HepG2 (cell line): ENCODE measurements around the gene SLC35A1.

ENCODE experiments used
- ATF3 ChIP-seq: sonication (generic); formaldehyde crosslinking; IDR thresholded peaks from 2 replicates; pipeline ENCODE4 v1.4.0; 2020; ENCODE audit warnings: missing genetic modification reagents
- ATF6 ChIP-seq: sonication (generic); formaldehyde crosslinking; conservative IDR thresholded peaks from 2 replicates; pipeline ENCODE4 v1.4.0; 2020; ENCODE audit warnings: missing genetic modification reagents
- CCDC6 ChIP-seq: sonication (generic); formaldehyde crosslinking; IDR thresholded peaks from 2 replicates; pipeline ENCODE4 v1.8.1; 2022; ENCODE audit warnings: mild to moderate bottlenecking, missing genetic modification reagents, moderate library complexity
- CTCF ChIP-seq: sonication (generic); formaldehyde crosslinking; IDR thresholded peaks from 2 replicates; pipeline ENCODE4 v1.5.0; 2020; ENCODE audit warnings: mild to moderate bottlenecking, missing genetic modification reagents, moderate library complexity
- JUND ChIP-seq: sonication (generic); formaldehyde crosslinking; IDR thresholded peaks from 2 replicates; pipeline ENCODE4 v1.8.0; 2022; ENCODE audit warnings: mild to moderate bottlenecking, missing genetic modification reagents
- PAXIP1 ChIP-seq: sonication (generic); formaldehyde crosslinking; conservative IDR thresholded peaks from 2 replicates; pipeline ENCODE4 v1.4.0; 2020; ENCODE audit warnings: mild to moderate bottlenecking, missing genetic modification reagents, moderate library complexity
- POLR2A ChIP-seq, 2 experiments: IDR thresholded peaks; 2 replicates each; pipeline ENCODE4 v1.6.1; 2011; ENCODE audit warnings: low read depth in 2 of 2, low read length in 2 of 2, mild to moderate bottlenecking in 1 of 2, moderate library complexity in 1 of 2; ENCODE audit not compliant: insufficient read depth in 1 of 2
- POLR2AphosphoS5 ChIP-seq: IDR thresholded peaks from 2 replicates; pipeline ENCODE4 v1.6.1; 2012; ENCODE audit warnings: low read depth, low read length
- ZKSCAN8 ChIP-seq: IDR thresholded peaks from 2 replicates; pipeline ENCODE4 v1.6.1; 2016; ENCODE audit warnings: borderline replicate concordance, missing genetic modification reagents, missing compliant biosample characterization
- ZNF12 ChIP-seq: sonication (generic); formaldehyde crosslinking; IDR thresholded peaks from 2 replicates; pipeline ENCODE4 v1.5.0; 2020; ENCODE audit warnings: missing genetic modification reagents
- ZNF121 ChIP-seq: sonication (generic); formaldehyde crosslinking; IDR thresholded peaks from 2 replicates; pipeline ENCODE4 v1.5.0; 2020; ENCODE audit warnings: mild to moderate bottlenecking, missing genetic modification reagents
- ZNF431 ChIP-seq: sonication (generic); formaldehyde crosslinking; IDR thresholded peaks from 2 replicates; pipeline ENCODE4 v1.9.0; 2022; ENCODE audit warnings: missing genetic modification reagents, low read depth, mild to moderate bottlenecking, borderline replicate concordance
- ZNF720 ChIP-seq: sonication (generic); formaldehyde crosslinking; IDR thresholded peaks from 2 replicates; pipeline ENCODE4 v1.4.0; 2020; ENCODE audit warnings: missing genetic modification reagents

GRCh38 chr6:87465051-87465450, 7.7 kb upstream of the SLC35A1 start:
- TF ChIP-seq CTCF (no peak), ZNF121 (no peak), PAXIP1 (CRISPR knock-in tag) (no peak), ZNF431 (no peak), ZNF720 (CRISPR knock-in tag) (no peak), POLR2A (IDR thresholded peaks at IDR 0.05; ENCODE audit: insufficient read depth in 1 of 2, low read depth in 2 of 2, low read length in 2 of 2) (no peak), JUND (no peak), CCDC6 (no peak), ATF6 (CRISPR knock-in tag) (no peak), POLR2AphosphoS5 (no peak), ZNF12 (CRISPR knock-in tag) (no peak), ZKSCAN8 (CRISPR knock-in tag) (no peak), ATF3 (CRISPR knock-in tag) (no peak)
